H9 (cell line): ENCODE data around the gene PEX14. TPM values are rescaled to one million over a fixed set of nuclear protein-coding genes. Genes with fewer than 3 reads are reported as not detected.
"Not testable (repeated sequence)": the region's sequence is repeated elsewhere in the genome, so short reads cannot be mapped to it uniquely, and the experiment has no call there.

Experiments used
- DNase-seq: peaks from one replicate; pipeline ENCODE4 v3.0.0-alpha.2; 2017
- H2AFZ ChIP-seq: one replicate; pipeline ENCODE4 v1.6.1; 2013; ENCODE audit warnings: mild to moderate bottlenecking, low read length, control low read depth, moderate library complexity
- H2AK5ac ChIP-seq: 2 replicates; pipeline ENCODE4 v1.6.1; 2013; ENCODE audit warnings: low read length, control low read depth, mixed read lengths; ENCODE audit not compliant: insufficient read length
- H2BK120ac ChIP-seq: one replicate; pipeline ENCODE4 v1.6.1; 2013; ENCODE audit warnings: low read depth, mild to moderate bottlenecking, low read length, control low read depth, inconsistent platforms; ENCODE audit not compliant: poor library complexity, severe bottlenecking
- H2BK12ac ChIP-seq: 2 replicates; pipeline ENCODE4 v1.6.1; 2013; ENCODE audit warnings: low read length, control low read depth, mixed read lengths, low read depth; ENCODE audit not compliant: insufficient read length
- H2BK15ac ChIP-seq: 2 replicates; pipeline ENCODE4 v1.6.1; 2013; ENCODE audit warnings: low read depth, low read length, control low read depth
- H2BK20ac ChIP-seq: one replicate; pipeline ENCODE4 v1.6.1; 2013; ENCODE audit warnings: low read depth, mild to moderate bottlenecking, low read length, control low read depth, inconsistent platforms; ENCODE audit not compliant: poor library complexity, severe bottlenecking
- H2BK5ac ChIP-seq: 2 replicates; pipeline ENCODE4 v1.6.1; 2013; ENCODE audit warnings: low read length, control low read depth, mixed read lengths; ENCODE audit not compliant: insufficient read length
- H3K14ac ChIP-seq: 2 replicates; pipeline ENCODE4 v1.6.1; 2013; ENCODE audit warnings: low read length, control low read depth; ENCODE audit not compliant: insufficient read depth
- H3K18ac ChIP-seq: 2 replicates; pipeline ENCODE4 v1.6.1; 2013; ENCODE audit warnings: low read depth, mild to moderate bottlenecking, mixed read lengths, low read length, control low read depth; ENCODE audit not compliant: insufficient read length
- H3K23ac ChIP-seq: 2 replicates; pipeline ENCODE4 v1.6.1; 2013; ENCODE audit warnings: low read length, control low read depth, mixed read lengths, low read depth; ENCODE audit not compliant: insufficient read length
- H3K23me2 ChIP-seq: 2 replicates; pipeline ENCODE4 v1.6.1; 2013; ENCODE audit warnings: low read depth, mild to moderate bottlenecking, mixed read lengths, low read length, control low read depth; ENCODE audit not compliant: insufficient read length, poor library complexity, severe bottlenecking
- H3K27ac ChIP-seq: 2 replicates; pipeline ENCODE4 v1.5.1; 2013; ENCODE audit warnings: low read length, control low read depth, mixed read lengths, low read depth; ENCODE audit not compliant: insufficient read length
- H3K27me3 ChIP-seq: 2 replicates; pipeline ENCODE4 v1.6.1; 2013; ENCODE audit warnings: low read length, control low read depth, inconsistent platforms; ENCODE audit not compliant: insufficient read depth
- H3K4ac ChIP-seq: 2 replicates; pipeline ENCODE4 v1.6.1; 2013; ENCODE audit warnings: low read depth, mild to moderate bottlenecking, control low read depth, inconsistent platforms, low read length, moderate library complexity
- H3K4me1 ChIP-seq: 2 replicates; pipeline ENCODE4 v1.6.1; 2013; ENCODE audit warnings: low read length, control low read depth, inconsistent platforms; ENCODE audit not compliant: insufficient read depth
- H3K4me2 ChIP-seq: 2 replicates; pipeline ENCODE4 v1.6.1; 2013; ENCODE audit warnings: low read length, control low read depth, mixed read lengths; ENCODE audit not compliant: insufficient read length, insufficient read depth
- H3K56ac ChIP-seq: 2 replicates; pipeline ENCODE4 v1.6.1; 2013; ENCODE audit warnings: low read depth, mild to moderate bottlenecking, mixed read lengths, low read length, control low read depth; ENCODE audit not compliant: insufficient read length
- H3K79me1 ChIP-seq: 2 replicates; pipeline ENCODE4 v1.6.1; 2013; ENCODE audit warnings: low read depth, mild to moderate bottlenecking, moderate library complexity, low read length, control low read depth, inconsistent platforms; ENCODE audit not compliant: insufficient read depth, poor library complexity, severe bottlenecking
- H3K79me2 ChIP-seq: 2 replicates; pipeline ENCODE4 v1.6.1; 2013; ENCODE audit warnings: low read length, control low read depth, inconsistent platforms; ENCODE audit not compliant: insufficient read depth
- H3K9ac ChIP-seq: 2 replicates; pipeline ENCODE4 v1.6.1; 2013; ENCODE audit warnings: low read length, control low read depth, mixed read lengths; ENCODE audit not compliant: insufficient read length; ENCODE audit errors: extremely low read depth
- H3K9me3 ChIP-seq: one replicate; pipeline ENCODE4 v1.6.1; 2013; ENCODE audit warnings: low read depth, low read length, inconsistent platforms; ENCODE audit not compliant: control insufficient read depth
- H3T11ph ChIP-seq: one replicate; pipeline ENCODE4 v1.6.1; 2013; ENCODE audit warnings: mild to moderate bottlenecking, low read length, control low read depth, inconsistent platforms
- H4K20me1 ChIP-seq: one replicate; pipeline ENCODE4 v1.6.1; 2013; ENCODE audit not compliant: control insufficient read depth, insufficient read length, insufficient read depth
- H4K5ac ChIP-seq: 2 replicates; pipeline ENCODE4 v1.6.1; 2013; ENCODE audit warnings: low read depth, mild to moderate bottlenecking, mixed read lengths, low read length, control low read depth; ENCODE audit not compliant: insufficient read length
- H4K8ac ChIP-seq: replicated peaks from 2 replicates; pipeline ENCODE4 v1.6.1; 2013; ENCODE audit warnings: low read length, control low read depth, mixed read lengths, low read depth; ENCODE audit not compliant: insufficient read length
- H4K91ac ChIP-seq: 2 replicates; pipeline ENCODE4 v1.6.1; 2013; ENCODE audit warnings: low read depth, mild to moderate bottlenecking, moderate library complexity, mixed read lengths, low read length, control low read depth; ENCODE audit not compliant: insufficient read length
- H3K27ac Mint-ChIP-seq, 3 experiments: 2 replicates in 2 of 3; 3 replicates in 1 of 3; pipeline ENCODE4 v1.8.0; 2020 to 2021; ENCODE audit warnings: mixed read lengths in 3 of 3, mild to moderate bottlenecking in 1 of 3, moderate library complexity in 1 of 3
- H3K27me3 Mint-ChIP-seq: 2 replicates; pipeline ENCODE4 v1.8.0; 2021; ENCODE audit warnings: low read depth, mild to moderate bottlenecking, moderate library complexity, mixed read lengths
- H3K36me3 Mint-ChIP-seq, 3 experiments: 2 replicates in 2 of 3; 3 replicates in 1 of 3; pipeline ENCODE4 v1.8.0; 2020 to 2021; ENCODE audit warnings: low read depth in 3 of 3, mixed read lengths in 3 of 3; ENCODE audit not compliant: insufficient read depth in 1 of 3
- H3K4me1 Mint-ChIP-seq, 2 experiments: 2 replicates each; pipeline ENCODE4 v1.8.0; 2020; ENCODE audit warnings: mixed read lengths in 2 of 2
- H3K4me3 Mint-ChIP-seq, 2 experiments: 2 replicates in 1 of 2; 3 replicates in 1 of 2; pipeline ENCODE4 v1.8.0; 2020 to 2021; ENCODE audit warnings: mild to moderate bottlenecking in 2 of 2, mixed read lengths in 2 of 2, moderate library complexity in 1 of 2
- H3K9me3 Mint-ChIP-seq, 2 experiments: 2 replicates in 1 of 2; 3 replicates in 1 of 2; pipeline ENCODE4 v1.8.0; 2020; ENCODE audit warnings: mild to moderate bottlenecking in 2 of 2, mixed read lengths in 2 of 2, moderate library complexity in 1 of 2
- WGBS: extraction: QIAGEN DNeasy Blood & Tissue Kit; methylation state at CpG from one replicate; pipeline ENCODE4 v1.1.7; 2013; ENCODE audit warnings: missing lambda C conversion rate, low lambda C conversion rate, mixed read lengths; ENCODE audit not compliant: insufficient read length; ENCODE audit errors: extremely low coverage; 5-methylcytosine and 5-hydroxymethylcytosine counted together
- total RNA-seq: library from RNA; stranded (reverse); gene quantifications from 2 replicates; pipeline ENCODE4 v1.2.1, GENCODE V29; 2021
- TF ChIP-seq, protein P1 (sequence below): fragments of 200-600 bp; sonication (generic); conservative IDR thresholded peaks from 3 replicates; pipeline ENCODE4 v1.8.0; 2021; ENCODE audit warnings: antibody characterized with exemption, mild to moderate bottlenecking

Gene PEX14
- total RNA-seq, 1 experiment from 2014 or later = 23.9 TPM

DNA sequence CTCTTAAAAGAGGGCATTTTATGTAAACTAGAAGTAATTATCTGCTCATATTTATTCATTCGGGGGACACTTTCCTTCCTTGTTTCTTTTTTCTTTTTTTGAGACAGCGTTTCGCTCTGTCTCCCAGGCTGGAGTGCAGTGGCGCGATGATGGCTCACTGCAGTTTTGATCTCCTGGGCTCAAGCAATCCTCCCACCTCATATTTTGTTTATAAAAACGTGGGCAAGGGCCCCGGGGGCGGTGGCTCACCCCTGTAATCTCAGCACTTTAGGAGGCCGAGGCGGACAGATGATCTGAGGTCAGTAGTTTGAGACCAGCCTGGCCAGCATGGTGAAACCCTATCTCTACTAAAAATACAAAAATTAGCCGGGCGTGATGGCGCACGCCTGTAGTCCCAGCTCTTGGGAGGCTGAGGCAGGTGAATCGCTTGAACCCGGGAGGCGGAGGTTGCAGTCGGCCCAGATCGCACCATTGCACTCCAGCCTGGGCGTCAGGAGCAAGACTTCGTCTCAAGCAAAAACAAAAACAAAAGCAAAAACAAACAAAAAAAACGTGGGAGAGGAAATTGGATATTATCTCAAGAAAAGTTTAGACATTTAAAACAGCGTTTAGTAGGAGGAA is 1.5 kb upstream of the PEX14 start:
- H3K27ac Mint-ChIP-seq = no peak overlapping the region; a peak in 1 of 7 replicates
- no CpG with 5 or more reads among the region's 23 CpGs for WGBS

DNA sequence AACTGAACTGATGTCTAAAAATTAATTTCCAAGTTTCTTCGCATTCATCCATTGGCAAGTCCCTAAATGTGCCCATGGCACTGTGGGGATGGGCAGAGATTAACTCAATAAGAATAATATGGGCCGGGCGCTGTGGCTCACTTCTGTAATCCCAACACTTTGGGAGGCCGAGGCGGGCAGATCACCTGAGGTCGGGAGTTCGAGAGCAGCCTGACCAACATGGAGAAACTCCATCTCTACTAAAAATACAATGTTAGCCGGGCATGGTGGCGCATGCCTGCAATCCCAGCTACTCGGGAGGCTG is 489 bp upstream of the PEX14 start:
- H3K9me3 Mint-ChIP-seq, H4K20me1 ChIP-seq, H2BK15ac ChIP-seq, H3K27me3 Mint-ChIP-seq, H3K27me3 ChIP-seq, H2BK5ac ChIP-seq, H3K4ac ChIP-seq, H3K23me2 ChIP-seq, H3K56ac ChIP-seq, H3K23ac ChIP-seq, H4K5ac ChIP-seq, H3K79me2 ChIP-seq, H3K4me1 ChIP-seq, H3K14ac ChIP-seq, H2BK120ac ChIP-seq, H3K9ac ChIP-seq, H2AFZ ChIP-seq, H4K8ac ChIP-seq, H2BK20ac ChIP-seq, H4K91ac ChIP-seq, H2BK12ac ChIP-seq, H3T11ph ChIP-seq, H3K79me1 ChIP-seq, H3K9me3 ChIP-seq, H2AK5ac ChIP-seq, H3K27ac ChIP-seq, DNase-seq, H3K18ac ChIP-seq: not testable (repeated sequence)
- no CpG with 5 or more reads among the region's 10 CpGs for WGBS
- Mint-ChIP-seq H3K36me3 (peaks cover 4 to 14% (median 12%) of the 10 kb centered on the region in 3 experiments), H3K27ac (peak overlapping the region; percentile 44 to 87 (median 57); a peak in 5 of 7 replicates), H3K4me1 (peaks cover 22 to 24% of the 10 kb centered on the region in 2 experiments), H3K4me3 (peak overlapping the region; percentile 94 to 97)
- H3K4me2 ChIP-seq = peak overlapping the region; percentile 39

More for the DNA sequence above, 1.5 kb upstream of the PEX14 start:
- Histone ChIP-seq H2BK20ac (no peak overlapping the region), H4K8ac (no peak overlapping the region), H3K14ac (no peak overlapping the region), H2BK12ac (no peak overlapping the region), H3K9me3 (no peaks in the 10 kb centered on the region), H3K27ac (no peak overlapping the region), H3K4me2 (no peak overlapping the region), H2AFZ (no peak overlapping the region), H3T11ph (no peak overlapping the region), H3K23me2 (peaks cover 6% of the 10 kb centered on the region), H4K91ac (no peak overlapping the region), H3K9ac (no peak overlapping the region), H3K18ac (no peak overlapping the region), H4K20me1 (no peaks in the 10 kb centered on the region), H2BK5ac (no peak overlapping the region), H3K56ac (no peak overlapping the region), H3K79me1 (no peaks in the 10 kb centered on the region), H2BK120ac (no peak overlapping the region), H2AK5ac (no peak overlapping the region), H3K27me3 (no peaks in the 10 kb centered on the region), H3K23ac (no peak overlapping the region), H2BK15ac (no peak overlapping the region), H3K4ac (no peak overlapping the region), H4K5ac (no peak overlapping the region), H3K79me2 (peaks cover 3% of the 10 kb centered on the region; the same call in 1 of the 2 replicates), H3K4me1 (peaks cover 2% of the 10 kb centered on the region; the same call in 1 of the 2 replicates)
- Mint-ChIP-seq H3K27me3 (no peaks in the 10 kb centered on the region), H3K4me3 (peak overlapping the region; percentile 96 to 99), H3K9me3 (no peaks in the 10 kb centered on the region), H3K4me1 (peaks cover 22 to 24% of the 10 kb centered on the region in 2 experiments), H3K36me3 (peaks cover 14 to 24% (median 22%) of the 10 kb centered on the region in 3 experiments)
- no peak for DNase-seq
- TF ChIP-seq, protein P1, sequence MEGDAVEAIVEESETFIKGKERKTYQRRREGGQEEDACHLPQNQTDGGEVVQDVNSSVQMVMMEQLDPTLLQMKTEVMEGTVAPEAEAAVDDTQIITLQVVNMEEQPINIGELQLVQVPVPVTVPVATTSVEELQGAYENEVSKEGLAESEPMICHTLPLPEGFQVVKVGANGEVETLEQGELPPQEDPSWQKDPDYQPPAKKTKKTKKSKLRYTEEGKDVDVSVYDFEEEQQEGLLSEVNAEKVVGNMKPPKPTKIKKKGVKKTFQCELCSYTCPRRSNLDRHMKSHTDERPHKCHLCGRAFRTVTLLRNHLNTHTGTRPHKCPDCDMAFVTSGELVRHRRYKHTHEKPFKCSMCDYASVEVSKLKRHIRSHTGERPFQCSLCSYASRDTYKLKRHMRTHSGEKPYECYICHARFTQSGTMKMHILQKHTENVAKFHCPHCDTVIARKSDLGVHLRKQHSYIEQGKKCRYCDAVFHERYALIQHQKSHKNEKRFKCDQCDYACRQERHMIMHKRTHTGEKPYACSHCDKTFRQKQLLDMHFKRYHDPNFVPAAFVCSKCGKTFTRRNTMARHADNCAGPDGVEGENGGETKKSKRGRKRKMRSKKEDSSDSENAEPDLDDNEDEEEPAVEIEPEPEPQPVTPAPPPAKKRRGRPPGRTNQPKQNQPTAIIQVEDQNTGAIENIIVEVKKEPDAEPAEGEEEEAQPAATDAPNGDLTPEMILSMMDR = no peak
